Amygdala (tissue), 56 donors: ENCODE results near the gene KLHL36.
"Not testable (repeated sequence)": the region's sequence is repeated elsewhere in the genome, so short reads cannot be mapped to it uniquely, and the experiment has no call there.

ENCODE experiments used
- DNase-seq, 56 donors: peaks; one replicate each; lab custom pipeline; 2025; lab: John Stamatoyannopoulos, UW

The KLHL36 gene

DNA sequence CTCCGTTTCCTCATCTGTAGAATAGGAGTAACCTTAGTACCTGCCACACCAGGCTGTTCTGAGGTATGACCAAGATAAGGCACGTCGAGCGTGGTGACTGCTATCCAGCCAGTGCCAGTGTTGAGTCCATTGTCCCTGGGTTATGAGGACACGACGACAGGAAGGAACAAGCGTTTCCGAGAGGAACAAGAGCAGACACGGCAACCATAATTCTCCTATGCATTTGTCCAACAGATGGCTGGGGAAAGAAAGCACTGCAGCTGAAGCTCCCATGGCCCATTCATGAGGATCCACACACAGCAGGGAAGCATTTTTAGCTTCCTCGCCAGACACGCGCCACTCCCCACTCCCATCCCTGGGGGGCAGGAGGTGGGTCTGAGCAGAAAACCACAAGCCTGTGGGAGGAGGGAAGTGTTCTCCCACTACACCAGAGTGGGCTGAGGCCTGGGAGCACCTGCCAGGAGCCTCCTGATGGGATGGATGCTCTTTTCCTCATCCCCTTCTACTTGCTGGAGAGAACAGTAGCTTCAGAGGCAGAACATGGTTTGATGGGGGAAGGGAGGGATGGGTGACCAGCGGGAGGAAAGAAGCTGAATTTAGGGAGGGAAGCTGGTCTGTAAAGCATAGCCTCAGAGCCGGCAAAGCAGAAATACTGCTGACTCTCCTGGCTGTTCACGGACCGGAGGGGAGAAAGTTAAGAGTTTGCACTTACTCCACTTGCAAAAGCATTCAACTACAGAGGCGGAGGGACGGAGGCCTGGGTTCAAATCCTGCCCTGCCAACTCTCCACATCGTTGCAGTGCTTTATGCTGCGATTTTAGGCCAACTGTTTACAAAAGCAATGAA lies 33.1 kb upstream of the KLHL36 start:
- DNase-seq: peak in 1 of 56 donors; percentile 16

DNA sequence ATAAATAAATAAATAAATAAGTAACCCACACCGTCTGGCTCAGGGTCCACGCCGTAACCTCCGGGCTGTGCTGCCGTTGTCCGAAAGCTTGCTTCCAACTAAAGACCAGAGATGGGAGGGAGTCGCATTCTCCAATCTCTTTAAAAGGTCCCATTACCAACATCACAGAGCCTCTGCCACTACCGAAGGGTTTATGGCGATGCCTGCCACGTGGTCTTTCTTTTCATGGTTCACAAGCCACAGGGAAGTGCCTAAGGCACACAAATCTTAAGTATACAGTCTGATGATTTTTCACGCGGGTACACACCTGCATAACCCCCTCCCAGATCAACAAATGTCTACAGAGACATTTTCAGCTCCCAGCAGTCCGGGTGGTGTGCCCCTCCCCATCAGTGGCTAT lies 31.8 kb upstream of the KLHL36 start:
- DNase-seq: peak in 2 of 56 donors; percentile 10 to 35

DNA sequence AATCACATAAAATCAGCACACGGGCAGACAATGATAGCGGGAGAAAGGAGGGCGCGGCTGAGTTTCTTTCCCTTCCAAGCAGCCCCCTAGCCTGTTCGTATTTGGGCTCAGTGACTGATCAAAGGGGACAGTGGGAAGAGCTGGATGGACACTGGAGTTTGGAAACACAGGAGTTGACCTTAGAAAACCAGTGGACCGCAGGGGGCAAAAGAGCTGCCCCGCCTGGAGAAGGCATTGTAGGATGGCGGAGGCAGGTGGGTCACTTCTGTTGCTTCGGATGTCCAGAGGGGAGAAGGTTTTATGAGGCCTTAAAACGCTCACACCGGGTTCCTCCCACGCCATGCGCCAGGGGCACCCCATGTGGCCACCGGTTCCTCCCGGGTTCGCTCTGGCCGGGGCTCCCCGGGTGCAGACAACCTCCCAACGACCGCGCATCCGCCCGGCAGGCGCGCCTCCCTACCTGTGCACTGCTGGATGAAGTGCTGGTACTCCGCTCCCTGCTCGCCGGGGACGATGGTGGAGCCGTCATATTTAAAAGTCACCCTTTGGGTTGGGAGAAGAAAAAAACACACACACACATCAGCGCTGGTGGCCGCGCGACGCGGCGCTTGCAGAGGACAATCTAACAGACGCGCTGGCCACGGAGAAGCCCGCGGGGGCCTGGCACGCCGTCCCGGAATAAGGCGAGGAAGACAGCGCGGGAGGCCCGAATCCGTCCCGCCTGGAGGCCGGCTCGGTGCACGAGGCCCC lies 31.1 kb upstream of the KLHL36 start:
- peak in 4 of 56 donors; percentile 45 to 56 (median 51) for DNase-seq

DNA sequence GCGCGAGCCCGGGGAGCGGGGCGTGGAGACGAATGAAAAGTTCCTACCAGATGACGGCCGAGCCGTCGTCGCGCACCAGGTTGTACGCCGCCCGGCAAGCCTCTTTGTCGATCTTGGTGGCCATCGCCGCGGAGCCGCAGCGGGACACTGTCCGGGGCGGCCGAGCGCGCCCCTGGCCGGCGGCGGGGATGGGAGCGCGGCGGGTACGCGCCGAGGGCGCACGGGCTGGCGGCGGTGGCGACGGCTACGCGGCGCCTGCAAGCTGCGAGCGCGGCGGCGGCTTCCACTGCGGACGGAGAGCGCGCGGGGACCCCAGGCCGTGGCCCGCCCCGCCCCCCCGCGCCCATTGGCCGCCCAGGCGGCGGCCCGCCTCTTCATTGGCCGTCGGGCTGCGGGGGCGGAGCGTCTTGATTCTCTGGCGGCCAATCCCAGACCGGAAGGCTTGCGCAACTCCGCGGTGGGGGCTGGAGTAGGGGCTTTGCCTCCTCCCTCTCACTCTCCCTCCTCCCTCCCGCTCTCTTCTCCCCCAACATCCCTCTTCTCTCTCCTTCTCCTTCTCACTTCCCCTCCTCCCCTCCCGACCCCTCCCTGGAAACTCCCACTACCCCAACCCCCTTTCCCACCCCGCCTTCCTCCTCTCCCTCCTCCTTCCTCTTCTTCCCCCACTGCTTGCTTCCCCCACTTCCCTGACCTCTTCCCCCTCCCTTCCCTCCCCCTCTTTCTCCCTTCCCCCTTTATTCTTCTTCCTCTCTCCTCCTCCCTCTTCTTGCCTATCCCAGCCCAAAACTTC lies 30.3 kb upstream of the KLHL36 start, which contains the start of gene COTL1:
Gene COTL1 (minus strand): TSS at position 288 of the 790 bp plus-strand sequence. CDS start 164 bp downstream, at position 124.
- DNase-seq: peak in 55 of 56 donors; percentile 34 to 96 (median 87)

DNA sequence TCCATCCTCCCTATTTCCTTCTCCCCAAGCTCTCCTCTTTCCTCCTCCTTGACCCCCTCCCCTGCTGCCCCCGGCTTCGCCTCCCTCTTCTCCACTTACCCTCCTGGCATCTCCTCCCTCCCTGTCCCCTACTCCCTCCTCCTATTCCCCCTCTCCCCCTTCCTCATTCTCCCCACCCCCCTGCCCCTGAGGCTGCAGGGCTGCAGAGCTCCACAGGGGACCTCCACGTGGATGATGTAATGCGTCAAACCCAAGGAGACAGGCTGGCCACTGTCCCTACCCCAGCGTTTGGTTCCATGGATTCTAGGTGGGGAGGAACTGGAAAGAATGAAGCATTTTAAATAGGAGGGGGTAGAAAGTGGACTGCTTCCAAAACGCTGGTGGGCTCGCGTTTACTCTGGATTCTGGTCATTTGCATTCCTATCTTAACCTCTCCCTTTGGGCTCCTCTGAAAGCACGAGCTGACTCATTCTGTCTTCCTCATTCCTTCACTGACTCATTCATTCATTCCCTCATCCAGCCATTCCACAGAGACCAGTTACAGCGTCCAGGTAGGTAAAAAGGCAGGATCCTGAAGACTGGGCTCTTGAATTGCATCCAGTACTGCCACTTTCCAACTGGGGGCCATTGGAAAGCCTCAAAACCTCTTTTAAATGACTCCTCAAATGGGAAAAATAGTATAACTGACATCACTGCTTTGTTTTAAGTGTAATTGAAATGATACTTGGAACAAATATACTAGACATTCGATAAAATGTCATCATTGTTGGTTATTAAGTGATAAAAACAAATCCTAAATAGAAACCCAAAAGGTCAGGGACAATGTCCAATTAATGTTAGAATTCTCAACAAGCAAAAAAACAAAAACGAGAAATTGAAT lies 29.5 kb upstream of the KLHL36 start:
- DNase-seq: peak in 1 of 56 donors; percentile 40

DNA sequence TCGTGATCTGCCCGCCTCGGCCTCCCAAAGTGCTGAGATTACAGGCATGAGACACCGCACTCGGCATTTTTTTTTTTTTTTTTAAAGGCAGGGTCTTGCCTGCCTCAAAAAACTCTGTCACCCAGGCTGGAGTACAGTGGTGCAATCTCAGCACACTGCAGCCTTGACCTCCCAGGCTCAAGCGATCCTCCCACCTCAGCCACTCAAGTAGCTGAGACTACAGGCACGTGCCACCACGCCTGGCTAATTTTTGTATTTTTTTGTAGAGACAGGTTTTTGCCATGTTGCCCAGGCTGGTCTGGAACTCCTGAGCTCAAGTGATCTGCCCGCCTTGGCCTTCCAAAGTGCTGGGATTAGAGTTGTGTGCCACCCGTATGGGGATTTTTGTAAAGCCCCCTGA lies 27.4 kb upstream of the KLHL36 start:
- DNase-seq: not testable (repeated sequence)

DNA sequence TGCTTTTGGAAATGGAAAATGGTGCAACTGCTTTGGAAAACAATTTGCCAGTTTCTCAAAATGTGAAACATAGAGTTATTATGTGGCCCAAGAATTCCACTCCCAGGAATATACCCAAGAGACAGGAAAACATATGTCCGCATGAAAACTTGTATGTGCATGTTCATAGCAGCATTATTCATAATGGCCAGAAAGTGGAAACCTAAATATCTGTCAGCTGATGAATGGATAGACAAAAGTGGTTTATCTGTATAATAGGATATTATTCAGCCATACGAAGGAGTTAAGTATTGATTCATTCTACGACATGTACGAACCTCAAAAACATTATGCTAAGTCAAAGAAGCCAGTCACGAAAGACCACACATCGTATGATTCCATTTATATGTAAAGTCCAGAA lies 22.8 kb upstream of the KLHL36 start:
- DNase-seq: no peak

DNA sequence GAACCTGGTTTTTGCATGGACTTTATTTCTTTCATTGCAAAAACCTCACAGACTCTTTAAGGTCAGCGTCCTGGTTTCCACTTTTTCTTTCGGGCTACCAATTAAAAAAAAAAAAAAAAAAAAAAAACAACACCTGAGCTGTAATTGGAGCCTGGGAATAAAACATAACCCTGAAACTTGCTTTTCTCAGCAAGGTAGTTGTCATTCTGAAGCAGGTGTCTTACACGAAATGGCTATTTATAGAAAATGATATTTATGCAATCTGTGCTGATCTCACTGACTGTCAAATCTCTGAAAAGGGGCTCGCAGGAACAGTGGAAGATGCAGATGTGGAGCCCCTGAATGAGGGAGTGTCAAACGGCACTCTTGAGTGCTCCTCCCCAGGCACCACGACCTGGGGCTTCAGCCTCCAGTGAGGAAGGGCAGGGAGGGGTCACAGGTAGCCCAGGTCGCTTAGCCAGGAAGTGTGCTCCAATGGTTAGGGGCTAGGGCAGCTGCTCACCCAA lies 20.0 kb upstream of the KLHL36 start:
- no peak for DNase-seq

DNA sequence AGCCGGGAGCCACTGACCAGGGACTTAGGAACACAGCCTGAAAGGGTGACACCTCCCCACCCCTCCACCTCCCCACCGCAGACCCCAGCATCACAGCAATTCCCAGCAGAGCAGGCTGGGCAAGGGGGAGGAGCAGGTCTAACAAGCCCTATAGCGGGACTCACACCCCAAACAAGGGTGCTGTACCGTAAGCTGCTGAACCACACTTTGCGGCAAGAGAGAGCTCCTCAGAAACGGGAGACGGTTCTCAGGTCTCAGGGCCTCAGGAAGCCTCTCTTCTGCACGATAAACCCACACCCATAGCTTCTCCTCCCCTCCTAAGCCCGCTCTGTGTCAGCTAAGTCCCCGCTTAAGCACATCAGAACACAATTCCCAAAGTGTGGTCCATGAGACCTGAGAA lies 18.7 kb upstream of the KLHL36 start:
- no peak for DNase-seq

DNA sequence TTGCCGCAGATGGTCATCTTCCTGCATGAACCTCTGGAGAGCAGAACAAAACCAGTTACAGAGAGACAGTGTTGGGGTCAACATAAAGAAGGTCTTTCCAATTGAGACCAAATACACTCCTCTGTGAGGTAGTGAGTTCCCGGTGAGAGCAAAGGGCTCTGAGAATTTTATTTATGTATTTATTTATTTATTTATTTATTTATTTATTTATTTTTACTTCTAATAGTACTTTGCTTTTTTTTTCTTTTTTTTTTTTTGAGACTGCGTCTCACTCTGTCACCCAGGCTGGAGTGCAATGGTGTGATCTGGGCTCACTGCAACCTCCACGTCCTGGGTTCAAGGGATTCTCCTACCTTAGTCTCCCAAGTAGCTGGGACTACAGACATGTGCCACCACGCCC lies 18.3 kb upstream of the KLHL36 start:
- DNase-seq: no peak

DNA sequence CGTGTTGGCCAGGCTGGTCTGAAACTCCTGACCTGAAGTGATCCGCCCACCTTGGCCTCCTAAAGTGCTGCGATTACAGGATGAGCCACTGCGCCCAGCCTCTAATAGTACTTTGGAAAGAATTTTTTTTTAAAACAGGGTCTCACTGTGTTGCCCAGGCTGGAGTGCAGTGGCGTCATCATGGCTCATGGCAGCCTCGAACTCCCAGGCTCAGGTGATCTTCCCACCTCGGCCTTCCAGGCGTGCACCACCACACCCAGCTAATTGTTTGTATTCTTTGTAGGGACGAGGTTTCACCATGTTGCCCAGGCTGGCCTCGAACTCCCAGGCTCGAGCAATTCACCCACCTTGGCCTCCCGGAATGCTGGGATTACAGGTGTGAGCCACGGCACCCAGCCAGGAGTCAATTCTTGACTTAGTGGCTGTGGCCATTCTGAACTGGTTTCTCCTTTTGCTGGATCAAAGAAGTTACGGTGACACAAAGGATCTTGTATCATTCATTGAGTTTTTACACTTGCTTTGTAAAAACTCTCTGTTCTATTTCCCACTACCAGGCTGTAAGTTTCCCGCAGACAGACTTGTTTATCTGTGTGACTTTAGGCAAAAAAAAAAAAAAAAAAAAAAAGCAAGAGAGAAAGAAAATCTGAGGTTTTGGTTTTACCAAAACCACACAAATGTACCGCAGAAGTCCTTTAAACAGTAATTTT lies 17.7 kb upstream of the KLHL36 start:
- no peak for DNase-seq

DNA sequence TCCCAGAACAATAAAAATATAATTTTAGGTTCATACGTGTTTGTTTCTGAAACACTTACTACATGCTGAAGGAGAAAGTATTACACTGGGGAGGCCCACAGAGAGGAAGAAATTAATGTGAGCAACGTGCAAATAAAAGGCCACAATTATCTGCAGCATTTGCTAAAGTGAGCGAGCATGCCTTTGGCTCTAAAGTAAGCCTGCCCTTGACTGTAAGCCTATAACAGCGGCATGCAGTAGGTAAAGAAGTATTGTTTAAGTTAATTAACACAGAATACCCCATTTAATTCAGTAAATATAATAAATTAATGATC lies 17.2 kb upstream of the KLHL36 start:
- no peak for DNase-seq

DNA sequence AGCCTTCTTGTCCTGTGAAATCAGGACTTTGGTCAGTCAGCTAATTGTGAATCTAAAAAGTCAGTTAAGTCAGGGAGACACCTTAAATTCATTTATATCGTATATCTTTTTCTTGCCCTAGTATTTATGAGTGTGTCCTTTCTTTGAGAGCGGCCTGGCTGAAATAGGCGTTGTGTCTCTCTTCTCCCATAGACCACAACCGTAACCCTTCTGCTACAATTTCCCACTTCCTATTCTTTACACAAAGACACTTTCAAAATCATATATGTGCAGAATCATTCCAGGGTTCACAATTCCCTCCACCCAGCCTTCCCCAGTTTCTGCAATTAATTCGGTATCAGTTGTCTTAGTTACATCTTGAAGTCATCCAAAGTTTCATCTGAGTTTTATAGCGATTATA lies 16.4 kb upstream of the KLHL36 start:
- DNase-seq: no peak

DNA sequence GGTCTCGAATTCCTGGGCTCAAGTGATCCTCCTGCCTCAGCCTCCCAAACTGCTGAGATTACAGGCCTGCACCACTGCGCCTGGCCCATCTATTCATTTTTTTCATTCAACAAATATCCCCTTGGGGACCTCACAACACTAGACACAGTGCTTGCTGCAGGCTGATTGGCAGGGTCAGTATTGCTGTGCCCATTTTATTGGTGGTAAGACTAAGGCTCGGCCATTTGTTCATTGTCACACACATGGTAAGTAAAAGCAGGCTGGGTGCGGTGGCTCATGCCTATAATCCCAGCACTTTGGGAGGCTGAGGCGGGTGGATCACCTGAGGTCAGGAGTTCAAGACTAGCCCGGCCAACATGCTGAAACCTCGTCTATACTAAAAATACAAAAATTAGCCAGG lies 15.4 kb upstream of the KLHL36 start:
- DNase-seq: not testable (repeated sequence)

DNA sequence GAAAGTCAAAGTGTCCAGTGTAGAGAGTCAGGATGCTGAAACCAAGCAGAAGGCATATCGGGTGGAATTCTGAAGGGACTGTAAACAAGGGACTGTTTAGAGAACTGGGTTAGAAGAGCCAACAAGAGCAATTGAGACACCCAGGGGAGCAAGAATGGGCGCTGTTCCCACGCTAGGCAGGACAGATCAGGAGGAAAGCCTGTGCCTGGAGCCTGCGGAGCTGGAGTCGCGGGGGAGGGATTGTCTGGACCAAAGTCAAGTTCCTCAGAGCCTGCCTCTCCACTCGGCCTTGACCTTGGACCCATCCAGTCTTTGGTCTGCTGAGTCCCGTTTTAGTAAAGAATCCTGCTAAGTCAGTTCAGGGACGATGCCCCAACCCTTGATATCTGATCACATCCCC lies 14.7 kb upstream of the KLHL36 start:
- peak in 4 of 56 donors; percentile 12 to 22 (median 14) for DNase-seq

DNA sequence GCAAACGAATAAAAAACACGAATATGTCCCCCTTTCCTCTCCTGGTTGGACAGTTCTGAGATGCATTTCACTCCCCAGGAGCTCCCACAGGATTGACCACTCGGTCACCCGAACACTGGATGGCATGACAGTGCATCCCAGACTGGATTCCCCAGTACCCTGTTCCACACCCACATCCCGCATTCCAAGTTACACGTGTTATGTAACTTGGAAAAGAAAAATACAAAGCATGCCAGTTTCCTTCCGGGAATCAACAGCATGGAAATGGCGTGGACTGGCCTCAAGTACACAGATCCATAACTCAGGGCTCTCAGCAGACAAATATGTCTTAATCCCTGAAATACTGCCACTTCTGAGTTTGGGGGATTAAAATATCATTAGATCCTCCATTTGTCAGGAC lies 12.6 kb upstream of the KLHL36 start:
- DNase-seq: no peak

DNA sequence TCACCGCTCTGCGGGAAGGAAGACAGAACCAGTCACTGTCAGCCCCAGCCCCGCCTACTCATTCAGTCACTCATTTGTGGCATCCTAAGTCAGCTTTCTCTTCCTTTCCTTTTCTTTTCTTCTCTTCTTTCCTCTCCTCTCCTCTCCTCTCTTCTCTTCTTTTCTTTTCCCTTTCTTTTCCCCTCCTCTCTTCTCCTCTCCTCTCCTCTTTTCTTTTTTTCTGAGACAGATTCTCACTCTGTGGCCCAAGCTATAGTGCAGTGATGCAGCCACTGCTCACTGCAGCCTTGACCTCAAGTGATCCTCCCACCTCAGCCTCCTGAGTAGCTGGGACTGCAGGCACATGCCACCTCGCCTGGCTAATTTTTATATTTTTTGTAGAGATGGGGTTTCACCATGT lies 10.6 kb upstream of the KLHL36 start:
- no peak for DNase-seq

DNA sequence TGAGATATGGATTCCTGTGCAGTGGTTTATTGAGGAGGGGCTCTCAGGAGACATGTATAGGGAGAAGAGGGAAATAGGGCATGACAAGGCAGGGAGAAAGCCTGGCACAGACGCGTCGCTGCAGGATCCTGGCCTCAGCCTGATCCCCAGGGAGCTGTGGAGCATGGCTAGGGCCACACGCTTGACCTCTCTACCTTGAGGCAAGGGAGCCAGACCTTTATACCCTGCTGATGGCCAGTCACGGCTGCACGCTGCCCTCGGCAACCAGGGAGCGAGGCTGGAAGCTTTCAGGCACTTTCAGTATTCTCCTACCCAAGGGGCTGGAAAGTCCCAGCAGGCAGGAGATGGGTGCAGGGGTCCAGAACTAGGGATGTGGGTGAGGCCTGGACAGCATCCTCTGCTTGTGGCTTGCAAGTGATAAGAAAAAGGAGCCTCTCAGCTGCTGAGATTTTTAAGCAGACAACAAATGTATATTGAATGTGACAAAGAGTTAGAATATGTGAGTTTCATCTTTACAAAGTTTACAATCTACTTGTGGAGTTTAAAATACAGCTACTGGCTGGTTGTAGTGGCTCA lies 10.0 kb upstream of the KLHL36 start:
- no peak for DNase-seq

DNA sequence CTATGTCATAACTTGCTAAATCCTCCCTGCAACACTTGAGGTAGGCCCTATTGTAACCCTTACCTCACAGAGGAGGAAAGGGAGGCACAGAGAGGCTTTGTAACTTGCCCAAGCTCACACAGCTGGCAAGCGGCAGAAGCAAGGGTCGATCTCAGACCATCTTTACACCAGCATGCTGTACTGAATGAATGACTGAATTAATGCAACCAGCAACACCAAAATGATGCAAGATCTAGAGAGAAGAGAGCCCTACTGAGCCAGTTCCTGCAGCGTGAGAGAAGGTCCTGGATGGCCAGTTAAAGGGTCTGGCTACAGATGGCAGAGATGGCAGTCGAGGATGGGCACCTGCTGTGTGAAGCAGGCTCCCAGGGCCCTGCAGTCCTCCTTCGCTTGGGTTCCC lies 8.2 kb upstream of the KLHL36 start:
- DNase-seq: no peak
